ENCODE results near the gene PIGZ.

DNA sequence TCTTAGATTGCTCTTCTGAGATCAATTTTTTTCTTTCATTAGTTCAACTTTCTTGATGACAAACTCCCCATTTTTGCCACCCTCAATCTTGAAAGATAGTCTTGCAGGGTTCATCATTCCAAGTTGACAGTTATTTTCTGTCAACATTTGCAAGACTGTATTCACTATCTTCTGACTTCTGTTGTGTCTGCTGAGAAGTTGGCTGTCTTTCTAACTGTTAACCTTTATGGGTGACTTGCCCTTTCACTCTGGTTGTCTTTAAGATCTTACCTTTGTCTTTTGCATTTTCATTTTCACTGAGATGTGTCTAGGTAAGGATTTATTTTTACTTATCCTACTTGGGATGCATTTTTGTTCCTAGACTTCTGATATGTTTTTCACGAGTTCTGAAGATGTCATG, 14.6 kb upstream of the PIGZ start:
- TF ChIP-seq EZH2phosphoT487 (IDR thresholded peaks at IDR 0.05; ENCODE audit: low read depth, severe bottlenecking, unreplicated experiment) = no peak
- TF ChIP-seq, protein P1, sequence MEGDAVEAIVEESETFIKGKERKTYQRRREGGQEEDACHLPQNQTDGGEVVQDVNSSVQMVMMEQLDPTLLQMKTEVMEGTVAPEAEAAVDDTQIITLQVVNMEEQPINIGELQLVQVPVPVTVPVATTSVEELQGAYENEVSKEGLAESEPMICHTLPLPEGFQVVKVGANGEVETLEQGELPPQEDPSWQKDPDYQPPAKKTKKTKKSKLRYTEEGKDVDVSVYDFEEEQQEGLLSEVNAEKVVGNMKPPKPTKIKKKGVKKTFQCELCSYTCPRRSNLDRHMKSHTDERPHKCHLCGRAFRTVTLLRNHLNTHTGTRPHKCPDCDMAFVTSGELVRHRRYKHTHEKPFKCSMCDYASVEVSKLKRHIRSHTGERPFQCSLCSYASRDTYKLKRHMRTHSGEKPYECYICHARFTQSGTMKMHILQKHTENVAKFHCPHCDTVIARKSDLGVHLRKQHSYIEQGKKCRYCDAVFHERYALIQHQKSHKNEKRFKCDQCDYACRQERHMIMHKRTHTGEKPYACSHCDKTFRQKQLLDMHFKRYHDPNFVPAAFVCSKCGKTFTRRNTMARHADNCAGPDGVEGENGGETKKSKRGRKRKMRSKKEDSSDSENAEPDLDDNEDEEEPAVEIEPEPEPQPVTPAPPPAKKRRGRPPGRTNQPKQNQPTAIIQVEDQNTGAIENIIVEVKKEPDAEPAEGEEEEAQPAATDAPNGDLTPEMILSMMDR (IDR thresholded peaks at IDR 0.05; ENCODE audit: poor library complexity) = no peak
- TF ChIP-seq EZH2 (IDR thresholded peaks at IDR 0.05; ENCODE audit: borderline replicate concordance) = no peak

Data from hepatocyte (in vitro differentiated cells).